Activated CD4-positive, alpha-beta T cell treated with anti-CD3 and anti-CD28 coated beads, Interleukin-2, amount 10 ng/mL, durations not matched to agents 7 days and 5 days (primary cell): ENCODE results near the gene CAPN14. TPM values are rescaled to one million over a fixed set of nuclear protein-coding genes. Genes with fewer than 3 reads are reported as not detected.

Source experiments
- CTCF ChIA-PET: fragments of 350-600 bp; sonication (Branson Sonifier 250); formaldehyde crosslinking; loops from one replicate; lab custom pipeline; 2021; ENCODE audit warnings: antibody characterized with exemption; lab: Charles Lee
- POLR2A ChIA-PET: fragments of 350-600 bp; sonication (Branson Sonifier 250); formaldehyde crosslinking; loops from one replicate; lab custom pipeline; 2021; ENCODE audit warnings: antibody characterized with exemption; lab: Charles Lee
- DNase-seq: peaks from one replicate; pipeline ENCODE4 v3.0.0-alpha.2; 2020
- H3K27ac Mint-ChIP-seq: one replicate; pipeline ENCODE4 v1.8.0; 2021; ENCODE audit warnings: mild to moderate bottlenecking, moderate library complexity, mixed read lengths
- H3K27me3 Mint-ChIP-seq: one replicate; pipeline ENCODE4 v1.8.0; 2021; ENCODE audit warnings: mixed read lengths
- H3K36me3 Mint-ChIP-seq: one replicate; pipeline ENCODE4 v1.8.0; 2021; ENCODE audit warnings: low read depth, mixed read lengths
- H3K4me1 Mint-ChIP-seq: one replicate; pipeline ENCODE4 v1.8.0; 2021; ENCODE audit warnings: mixed read lengths
- H3K4me3 Mint-ChIP-seq: one replicate; pipeline ENCODE4 v1.8.0; 2021; ENCODE audit warnings: mild to moderate bottlenecking, moderate library complexity, mixed read lengths
- H3K9me3 Mint-ChIP-seq: one replicate; pipeline ENCODE4 v1.8.0; 2021; ENCODE audit warnings: mixed read lengths
- total RNA-seq, 2 experiments: library from RNA; stranded (reverse); gene quantifications; one replicate each; pipeline ENCODE4 v1.2.3, GENCODE V29; 2021

The CAPN14 gene
- total RNA-seq, 2 experiments from 2014 or later = 0.10 to 0.12 TPM

DNA sequence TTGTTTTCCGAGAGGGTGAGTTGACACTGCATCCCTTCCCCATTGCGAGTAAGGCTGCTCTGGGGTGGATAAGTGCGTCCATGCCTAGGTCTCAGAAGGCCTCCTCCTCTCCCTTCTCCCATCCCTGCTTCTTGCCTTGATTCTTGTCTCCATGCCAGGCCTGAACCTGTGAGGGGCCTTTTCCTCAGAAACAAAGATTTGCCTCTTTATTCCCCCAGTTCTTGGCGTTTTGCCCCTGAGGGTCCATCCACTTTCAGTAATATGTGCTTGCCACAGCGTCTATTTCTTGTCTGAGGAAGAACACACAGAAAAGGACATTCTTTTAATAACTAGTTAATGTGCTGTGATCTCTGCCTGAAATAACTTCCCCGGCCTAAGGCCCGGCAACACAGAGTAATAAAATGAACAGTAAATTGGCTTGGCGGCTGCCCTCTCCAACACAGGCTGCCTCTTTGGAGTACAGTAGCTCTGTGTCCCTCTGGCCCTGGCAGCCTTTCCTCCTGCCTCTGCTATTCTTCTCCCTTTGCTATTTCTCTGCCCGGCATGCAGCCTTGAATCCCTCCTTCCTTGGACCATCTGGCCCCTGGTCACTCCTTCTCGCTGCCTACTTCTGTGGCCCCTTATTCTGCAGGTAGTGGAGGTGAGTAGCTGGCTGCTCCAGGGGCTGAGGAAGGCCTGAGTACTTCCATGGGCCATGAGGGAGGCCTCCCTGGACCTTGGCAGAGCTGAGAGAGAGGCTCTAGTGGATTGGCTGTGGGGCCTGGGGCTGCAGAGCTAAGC is 21.0 kb upstream of the CAPN14 start:
- no peaks in the 10 kb centered on the region for H3K27me3 Mint-ChIP-seq
- DNase-seq = no peak
- peaks cover 10% of the 10 kb centered on the region for H3K4me1 Mint-ChIP-seq
- H3K4me3 Mint-ChIP-seq = no peak overlapping the region
- no peaks in the 10 kb centered on the region for H3K36me3 Mint-ChIP-seq
- ChIA-PET POLR2A (no interaction called here), CTCF (no interaction called here)
- H3K27ac Mint-ChIP-seq = no peak overlapping the region
- no peaks in the 10 kb centered on the region for H3K9me3 Mint-ChIP-seq

DNA sequence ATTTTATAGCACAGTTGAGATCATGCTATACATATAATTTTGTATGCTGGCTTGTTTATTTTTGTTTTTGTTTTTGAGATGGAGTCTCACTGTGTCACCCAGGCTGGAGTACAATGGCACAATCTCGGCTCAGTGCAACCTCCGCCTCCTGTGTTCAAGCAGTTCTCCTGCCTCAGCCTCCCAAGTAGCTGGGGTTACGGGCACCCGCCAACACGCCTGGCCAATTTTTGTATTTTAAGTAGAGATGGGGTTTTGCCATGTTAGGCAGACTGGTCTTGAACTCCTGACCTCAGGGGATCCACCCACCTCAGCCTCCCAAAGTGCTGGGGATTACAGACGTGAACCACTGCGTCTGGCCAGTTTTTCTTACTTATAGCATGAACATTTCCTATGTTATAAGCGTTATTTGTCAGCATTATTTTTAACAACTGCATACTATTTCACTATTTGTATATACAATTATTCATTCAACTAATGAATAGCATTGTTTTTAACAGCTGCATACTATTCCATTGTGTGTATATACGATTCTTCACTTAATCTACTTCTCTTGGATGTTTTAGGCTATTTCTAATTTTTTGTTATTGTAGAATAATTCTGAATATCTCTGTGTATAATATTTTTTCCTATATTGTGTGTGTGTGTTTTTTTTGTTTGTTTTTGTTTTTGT is 20.2 kb upstream of the CAPN14 start:
- Mint-ChIP-seq H3K9me3 (no peaks in the 10 kb centered on the region), H3K27me3 (no peaks in the 10 kb centered on the region), H3K27ac (no peak overlapping the region), H3K4me1 (peaks cover 14% of the 10 kb centered on the region), H3K36me3 (no peaks in the 10 kb centered on the region), H3K4me3 (no peak overlapping the region)
- ChIA-PET POLR2A (no interaction called here), CTCF (no interaction called here)
- DNase-seq = no peak

DNA sequence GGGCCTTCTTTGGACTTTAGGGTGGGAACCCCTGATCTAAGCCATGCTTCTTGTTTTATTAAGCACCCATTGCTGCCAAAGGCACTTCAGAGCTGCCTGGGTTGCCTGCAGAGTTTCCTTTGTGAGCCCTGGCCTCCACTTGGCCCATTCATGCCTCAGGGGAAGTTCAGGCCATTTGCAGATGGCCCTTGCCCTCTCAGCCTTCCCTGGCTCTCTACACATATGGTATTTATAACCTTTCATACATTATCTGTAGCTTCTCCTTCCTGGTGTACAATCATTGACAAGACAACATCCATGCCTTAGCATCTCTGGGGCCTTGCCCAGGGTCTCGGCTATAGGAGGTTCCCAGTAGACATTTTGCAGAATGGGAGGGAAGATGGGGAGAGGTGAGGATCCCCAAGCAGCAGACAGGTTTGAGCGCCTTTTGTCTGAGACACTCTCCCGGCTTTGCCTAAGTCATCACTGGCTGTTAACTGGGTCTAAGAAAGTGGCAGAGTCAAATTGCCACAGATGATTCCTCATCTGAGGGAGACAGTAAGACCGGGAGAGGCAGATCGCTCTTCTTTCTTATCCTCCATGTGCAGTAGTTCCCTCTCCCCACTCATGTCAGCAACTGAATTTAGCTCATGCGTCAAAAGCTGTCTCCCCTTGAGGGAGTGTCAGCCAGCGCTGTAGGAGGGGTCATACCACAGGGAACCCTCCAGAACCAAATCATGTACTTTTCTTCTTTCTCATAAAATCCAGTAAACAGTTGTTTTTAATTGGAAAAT is 19.3 kb upstream of the CAPN14 start:
- H3K9me3 Mint-ChIP-seq = no peaks in the 10 kb centered on the region
- H3K4me1 Mint-ChIP-seq = peaks cover 10% of the 10 kb centered on the region
- POLR2A ChIA-PET = no interaction called here
- no peak overlapping the region for H3K4me3 Mint-ChIP-seq
- no peaks in the 10 kb centered on the region for H3K36me3 Mint-ChIP-seq
- DNase-seq = no peak
- CTCF ChIA-PET = no interaction called here
- H3K27me3 Mint-ChIP-seq = no peaks in the 10 kb centered on the region
- no peak overlapping the region for H3K27ac Mint-ChIP-seq

DNA sequence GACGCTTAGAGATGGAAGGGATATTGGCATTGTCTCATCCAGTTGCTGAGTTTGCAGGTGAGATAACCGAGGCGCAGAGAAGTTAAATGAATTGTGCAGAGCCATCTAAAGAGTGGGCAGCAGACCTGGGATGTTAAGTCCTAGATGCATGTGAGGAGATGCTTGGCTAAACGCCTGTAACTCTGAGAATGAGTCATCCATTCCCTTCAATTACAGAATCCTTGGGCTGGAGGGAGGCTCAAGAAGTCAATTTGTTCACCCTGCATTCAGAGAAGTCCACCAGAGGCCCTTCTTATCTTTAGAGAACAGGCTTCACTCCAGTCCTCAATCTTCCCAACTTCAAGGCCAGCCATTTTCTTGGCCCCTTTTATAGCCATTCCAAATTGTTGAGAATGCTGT is 18.2 kb upstream of the CAPN14 start:
- no peaks in the 10 kb centered on the region for H3K9me3 Mint-ChIP-seq
- POLR2A ChIA-PET = no interaction called here

DNA sequence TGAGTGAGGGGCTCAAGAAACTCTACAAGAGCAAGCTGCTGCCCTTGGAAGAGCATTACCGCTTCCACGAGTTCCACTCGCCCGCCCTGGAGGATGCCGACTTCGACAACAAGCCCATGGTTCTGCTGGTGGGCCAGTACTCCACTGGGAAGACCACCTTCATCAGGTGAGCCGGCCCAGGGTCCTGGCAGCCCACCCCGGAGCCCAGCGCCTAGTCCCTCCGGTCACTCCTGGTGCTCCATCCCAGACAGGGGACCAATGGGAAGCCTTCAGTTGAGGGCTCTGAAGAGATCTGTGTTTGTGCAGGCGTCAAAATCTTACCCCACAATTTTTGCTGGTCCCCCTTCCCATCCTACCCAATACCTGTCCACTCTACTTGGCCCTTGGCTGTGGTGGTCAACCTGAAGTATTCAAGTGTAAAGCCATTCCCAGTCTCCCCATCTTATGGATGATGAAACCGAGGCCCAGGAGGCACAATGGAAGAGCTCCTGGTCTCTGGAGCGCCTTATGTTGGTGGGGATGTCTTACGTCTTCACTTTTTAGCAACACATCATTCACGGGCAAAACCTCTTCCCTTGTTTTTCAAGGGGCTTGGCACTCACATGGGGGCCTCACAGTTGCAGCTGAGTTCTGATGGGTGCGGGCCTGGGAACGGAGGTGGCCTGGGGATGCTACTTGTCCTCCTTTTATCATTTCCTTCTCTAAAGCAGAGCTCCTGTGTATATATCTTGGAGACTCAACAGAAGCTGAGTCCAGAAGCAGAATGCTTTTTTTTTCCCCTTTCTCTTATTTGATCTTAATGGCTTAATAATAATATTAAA is 17.6 kb upstream of the CAPN14 start:
- CTCF ChIA-PET = no interaction called here
- H3K4me3 Mint-ChIP-seq = peak overlapping the region; percentile 51
- H3K4me1 Mint-ChIP-seq = peaks cover 9% of the 10 kb centered on the region
- no peaks in the 10 kb centered on the region for H3K9me3 Mint-ChIP-seq
- no peaks in the 10 kb centered on the region for H3K36me3 Mint-ChIP-seq
- no peak overlapping the region for H3K27ac Mint-ChIP-seq
- POLR2A ChIA-PET = no interaction called here
- DNase-seq = no peak
- peaks cover 11% of the 10 kb centered on the region for H3K27me3 Mint-ChIP-seq

More for the DNA sequence above, 18.2 kb upstream of the CAPN14 start:
- H3K4me1 Mint-ChIP-seq = peaks cover 9% of the 10 kb centered on the region
- DNase-seq = no peak
- H3K4me3 Mint-ChIP-seq = no peak overlapping the region
- CTCF ChIA-PET = no interaction called here
- H3K36me3 Mint-ChIP-seq = no peaks in the 10 kb centered on the region
- no peak overlapping the region for H3K27ac Mint-ChIP-seq
- H3K27me3 Mint-ChIP-seq = peaks cover 5% of the 10 kb centered on the region

DNA sequence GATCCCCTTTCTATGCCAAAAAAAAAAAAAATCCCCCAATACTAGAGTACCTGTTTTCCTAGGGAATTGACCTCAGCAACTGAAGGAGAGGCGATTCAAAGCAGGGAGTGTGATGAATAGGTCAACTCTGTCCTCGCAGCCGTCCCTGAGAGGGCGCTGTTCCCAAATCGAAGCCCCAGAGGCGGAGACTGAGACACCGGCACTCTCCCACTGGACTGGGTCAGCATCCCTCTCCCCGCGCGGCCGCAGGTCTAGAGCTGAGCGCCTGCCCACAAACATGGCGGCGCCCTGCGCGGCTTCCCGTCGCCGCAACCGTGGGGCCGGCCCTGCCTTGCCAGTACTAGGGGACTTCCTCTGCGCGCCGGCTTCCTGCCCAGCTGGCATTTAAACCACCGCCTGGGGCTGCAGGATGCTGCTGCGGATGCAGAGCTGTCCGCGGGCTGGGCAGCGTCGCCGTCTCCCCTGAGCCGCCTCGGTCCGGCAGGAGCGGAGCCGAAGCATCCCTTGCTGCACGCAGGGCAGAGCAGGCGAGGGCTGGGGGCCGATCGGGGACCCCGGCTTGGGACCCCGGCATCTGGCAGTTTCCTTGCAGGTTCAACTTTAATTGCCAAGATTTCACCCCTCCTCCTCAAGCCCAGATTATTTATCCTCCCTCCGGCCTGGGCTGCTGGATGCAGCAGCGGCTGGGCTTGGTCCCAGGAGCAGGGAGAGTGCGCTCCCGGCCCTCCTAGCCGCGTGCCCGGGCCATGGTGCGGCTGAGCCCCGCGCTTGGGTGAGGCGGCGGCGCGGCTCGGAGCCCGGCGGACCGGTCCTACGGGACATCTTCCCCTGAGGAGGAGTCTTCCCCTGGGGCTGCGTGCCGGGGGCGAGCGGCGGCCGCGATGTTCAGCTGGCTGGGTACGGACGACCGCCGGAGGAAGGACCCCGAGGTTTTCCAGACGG is 16.7 kb upstream of the CAPN14 start, which contains the start of gene EHD3:
EHD3 (plus strand) TSS at position 412 of the 942 bp plus-strand sequence; CDS start at position 882, 470 bp downstream.
- ChIA-PET POLR2A (no interaction called here), CTCF (interaction anchor here (0.6 to 1.3 kb wide), 3 partner anchors 40 to 130 kb away, joined by 3 to 4 read pairs (median 3); no protein-coding TSS in a partner anchor)
- DNase-seq = peak; percentile 75
- no peaks in the 10 kb centered on the region for H3K36me3 Mint-ChIP-seq
- H3K9me3 Mint-ChIP-seq = no peaks in the 10 kb centered on the region
- H3K27ac Mint-ChIP-seq = peak within 1 kb of the TSS; percentile 54
- H3K4me3 Mint-ChIP-seq = peak within 1 kb of the TSS; percentile 62
- peaks cover 9% of the 10 kb centered on the region for H3K4me1 Mint-ChIP-seq
- H3K27me3 Mint-ChIP-seq = peaks cover 14% of the 10 kb centered on the region

DNA sequence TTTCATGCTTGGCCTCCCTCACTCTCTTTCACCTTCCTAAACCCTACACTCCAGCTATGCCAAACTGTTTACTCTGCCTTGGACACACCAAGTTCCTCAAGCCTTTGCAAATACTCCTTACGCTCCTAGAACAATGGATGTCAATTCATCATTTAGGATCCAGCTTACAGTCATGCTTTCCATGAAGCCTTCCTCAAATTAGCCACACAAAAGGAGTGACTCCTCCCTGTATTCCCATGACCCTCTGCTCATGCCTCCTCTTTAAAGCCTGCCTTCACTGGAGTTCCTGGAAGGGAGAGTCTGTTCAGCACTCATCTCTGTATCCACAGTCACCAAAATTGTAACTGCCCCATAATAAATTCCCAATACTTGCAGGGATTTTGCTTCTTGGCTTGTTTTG is 15.9 kb upstream of the CAPN14 start:
- ChIA-PET CTCF (interaction anchor here (0.9 to 1.3 kb wide), 2 partner anchors 40 to 86 kb away, joined by 3 read pairs; no protein-coding TSS in a partner anchor), POLR2A (no interaction called here)
- peaks cover 14% of the 10 kb centered on the region for H3K27me3 Mint-ChIP-seq
- peak overlapping the region; percentile 62 for H3K4me3 Mint-ChIP-seq
- no peak for DNase-seq
- H3K27ac Mint-ChIP-seq = no peak overlapping the region
- H3K9me3 Mint-ChIP-seq = no peaks in the 10 kb centered on the region
- peaks cover 9% of the 10 kb centered on the region for H3K4me1 Mint-ChIP-seq
- H3K36me3 Mint-ChIP-seq = no peaks in the 10 kb centered on the region

DNA sequence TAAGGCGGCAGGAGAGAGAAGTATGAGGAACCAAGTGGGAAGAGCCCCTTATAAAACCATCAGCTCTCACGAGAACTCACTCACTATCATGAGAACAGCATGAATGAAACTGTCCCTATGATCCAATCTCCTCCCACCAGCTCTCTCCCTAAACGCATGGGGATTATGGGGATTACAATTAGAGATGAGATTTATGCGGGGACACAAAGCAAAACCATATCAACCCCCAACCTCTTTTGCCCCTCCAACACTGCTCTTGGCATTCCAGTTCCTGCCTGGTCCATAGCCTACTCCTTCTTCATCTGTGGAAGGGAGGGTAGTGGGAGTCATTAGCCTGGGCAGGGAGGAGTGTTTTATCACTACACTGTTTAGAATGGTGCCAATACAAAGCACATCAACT is 15.3 kb upstream of the CAPN14 start:
- no peak for DNase-seq
- Mint-ChIP-seq H3K4me3 (no peak overlapping the region), H3K4me1 (peaks cover 9% of the 10 kb centered on the region), H3K27ac (no peak overlapping the region), H3K27me3 (peaks cover 14% of the 10 kb centered on the region), H3K9me3 (no peaks in the 10 kb centered on the region), H3K36me3 (no peaks in the 10 kb centered on the region)
- POLR2A ChIA-PET = no interaction called here
- CTCF ChIA-PET = interaction anchor here (1.3 kb wide), 1 partner anchor 39 kb away, joined by 3 read pairs; no protein-coding TSS in a partner anchor

DNA sequence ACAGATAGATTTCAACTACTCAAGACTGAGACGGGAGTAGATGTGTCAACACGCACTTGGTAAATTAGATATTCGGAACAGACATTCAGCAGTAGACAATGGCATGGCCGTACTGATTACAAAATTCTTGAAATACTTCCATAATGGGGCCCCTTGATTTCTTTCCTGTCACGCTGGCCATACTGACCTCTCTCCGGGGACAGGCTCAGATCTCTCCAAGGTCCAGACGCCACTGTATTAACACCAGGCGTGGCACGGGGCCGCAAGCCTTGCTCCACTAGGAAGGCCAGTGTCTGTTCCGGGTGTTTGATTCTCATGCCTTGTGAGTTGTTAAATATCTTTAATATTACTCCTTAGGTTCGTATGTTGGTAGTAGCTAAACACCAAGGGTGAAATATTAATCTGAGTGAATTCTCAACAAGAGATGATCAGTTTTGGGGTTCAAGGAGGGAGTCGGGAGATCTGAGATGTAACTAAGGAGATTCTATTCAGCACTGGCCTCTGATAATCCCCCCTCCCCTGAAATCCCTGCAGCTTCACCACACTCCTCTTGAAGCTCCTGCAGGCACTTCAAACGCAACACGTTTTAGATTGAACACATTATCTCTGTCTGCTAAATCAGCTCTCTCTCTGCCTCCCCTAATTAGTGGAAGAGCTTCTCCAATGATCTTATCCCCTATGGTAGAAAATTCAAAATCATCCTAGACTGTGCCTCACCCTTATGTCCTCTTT is 14.4 kb upstream of the CAPN14 start:
- Mint-ChIP-seq H3K4me3 (no peak overlapping the region), H3K9me3 (no peaks in the 10 kb centered on the region), H3K36me3 (no peaks in the 10 kb centered on the region), H3K27me3 (peaks cover 14% of the 10 kb centered on the region), H3K27ac (no peak overlapping the region), H3K4me1 (peaks cover 9% of the 10 kb centered on the region)
- ChIA-PET POLR2A (no interaction called here), CTCF (no interaction called here)
- no peak for DNase-seq

DNA sequence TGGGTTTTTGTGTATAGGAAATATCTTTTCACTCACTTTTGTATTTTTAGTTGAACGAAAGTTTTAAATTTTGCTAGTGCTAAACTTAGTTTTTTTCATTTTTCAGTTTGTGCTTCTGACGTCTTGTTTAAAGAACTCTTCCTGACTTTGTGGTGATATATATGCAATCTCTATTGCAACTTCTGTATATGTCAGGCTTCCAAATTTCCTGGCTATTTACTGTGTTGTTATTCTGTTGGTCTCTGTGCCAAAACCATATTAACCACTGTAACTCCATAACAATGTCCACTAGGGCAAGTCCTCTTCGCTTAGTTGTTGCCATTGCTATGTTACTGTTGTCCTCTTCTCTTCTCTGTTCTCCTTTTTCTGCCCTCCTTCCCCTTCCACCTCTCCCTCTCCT is 13.4 kb upstream of the CAPN14 start:
- Mint-ChIP-seq H3K27me3 (peaks cover 16% of the 10 kb centered on the region), H3K9me3 (no peaks in the 10 kb centered on the region), H3K36me3 (no peaks in the 10 kb centered on the region), H3K4me3 (no peak overlapping the region), H3K27ac (no peak overlapping the region), H3K4me1 (peaks cover 9% of the 10 kb centered on the region)
- CTCF ChIA-PET = no interaction called here
- DNase-seq = no peak
- POLR2A ChIA-PET = no interaction called here

DNA sequence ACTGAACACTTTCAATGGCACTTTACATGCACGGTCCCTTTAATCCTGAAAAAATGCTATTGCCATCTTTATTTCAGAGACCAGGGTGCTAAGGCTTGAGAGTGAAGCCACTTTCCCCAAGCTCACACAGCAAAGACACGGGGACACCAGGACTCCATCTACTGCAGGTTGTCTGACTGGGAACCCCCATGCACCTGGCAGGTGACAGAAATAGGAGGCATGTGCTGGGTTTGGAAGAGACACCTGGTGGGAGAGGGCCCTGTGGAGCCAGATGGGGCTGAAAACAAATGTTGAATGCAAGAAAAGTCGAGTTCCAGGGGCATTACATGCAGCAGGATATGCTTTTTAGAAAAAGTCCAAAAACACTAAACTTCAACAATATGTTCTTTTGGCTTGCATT is 11.4 kb upstream of the CAPN14 start:
- ChIA-PET CTCF (no interaction called here), POLR2A (no interaction called here)
- peaks cover 21% of the 10 kb centered on the region for H3K27me3 Mint-ChIP-seq
- H3K4me1 Mint-ChIP-seq = peaks cover 8% of the 10 kb centered on the region
- no peak overlapping the region for H3K27ac Mint-ChIP-seq
- no peak for DNase-seq
- no peaks in the 10 kb centered on the region for H3K9me3 Mint-ChIP-seq
- H3K36me3 Mint-ChIP-seq = no peaks in the 10 kb centered on the region
- no peak overlapping the region for H3K4me3 Mint-ChIP-seq
